ENCODE measurements around the gene VEZT.
"Not testable (repeated sequence)": the region's sequence is repeated elsewhere in the genome, so short reads cannot be mapped to it uniquely, and the experiment has no call there.

The VEZT gene

DNA sequence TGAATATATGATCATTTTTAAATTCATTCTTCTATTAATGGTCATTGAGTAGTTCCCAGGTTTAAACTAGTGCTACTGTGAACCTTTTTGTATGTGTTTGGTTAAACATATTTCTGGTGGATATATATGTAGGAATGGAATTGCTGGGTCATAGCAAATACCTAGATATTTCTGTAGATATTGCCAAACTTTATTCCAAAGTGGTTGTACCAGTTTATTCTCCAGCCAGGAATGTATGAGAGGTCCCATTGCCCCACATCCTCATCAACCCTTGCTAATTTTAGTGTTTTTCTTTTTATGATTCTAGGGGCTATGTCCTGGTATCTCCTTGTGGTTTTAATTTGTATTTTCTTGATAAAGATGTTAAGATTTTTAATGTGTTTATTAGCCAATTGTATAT is 3.1 kb downstream of the VEZT start:
- no peak for DNase-seq (ENCODE audit: low read depth in 1 of 2, low spot score in 1 of 2)

DNA sequence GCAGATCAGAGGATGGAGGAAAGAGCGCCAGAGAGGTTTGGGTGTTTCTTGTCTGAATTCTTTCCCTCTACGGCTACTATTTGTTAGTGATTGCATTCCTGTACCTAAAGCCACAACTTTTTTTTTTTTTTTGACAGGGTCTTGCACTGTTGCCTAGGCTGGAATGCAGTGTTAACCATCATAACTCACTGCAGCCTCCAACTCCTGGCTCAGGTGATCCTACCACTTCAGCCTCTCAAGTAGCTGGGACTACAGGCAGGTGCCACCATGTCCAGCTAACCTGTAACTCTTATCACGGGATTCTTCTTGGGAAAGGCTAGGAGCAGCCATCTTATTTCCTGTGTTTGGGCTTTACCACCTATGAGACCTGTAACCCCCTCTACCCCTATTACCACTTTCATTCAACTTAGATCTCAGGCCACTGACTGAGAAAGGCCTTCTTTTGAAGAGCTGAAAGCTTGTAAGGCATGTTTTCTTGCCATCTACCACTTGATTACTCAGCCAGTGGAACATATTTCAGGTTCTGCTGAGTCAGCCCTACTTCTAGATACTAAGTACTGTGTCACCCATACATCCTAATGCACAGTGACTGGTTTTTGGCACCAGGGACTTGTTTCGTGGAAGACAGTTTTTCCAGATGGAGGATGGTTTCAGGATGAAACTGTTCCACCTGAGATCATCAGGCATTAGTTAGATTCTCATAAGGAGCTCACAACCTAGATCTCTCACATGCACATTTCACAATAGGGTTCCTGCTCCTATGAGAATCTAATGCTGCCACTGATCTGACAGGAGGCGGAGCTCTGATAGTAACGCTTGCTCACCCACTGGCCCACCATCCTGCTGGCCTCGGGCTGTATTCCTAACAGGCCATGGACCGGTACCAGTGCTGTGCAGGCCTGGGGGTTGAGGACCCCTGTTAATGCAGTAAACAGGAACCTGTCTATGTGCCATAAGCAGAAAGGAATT is 6.9 kb downstream of the VEZT start:
- no peak for DNase-seq (ENCODE audit: low read depth in 1 of 2, low spot score in 1 of 2)

DNA sequence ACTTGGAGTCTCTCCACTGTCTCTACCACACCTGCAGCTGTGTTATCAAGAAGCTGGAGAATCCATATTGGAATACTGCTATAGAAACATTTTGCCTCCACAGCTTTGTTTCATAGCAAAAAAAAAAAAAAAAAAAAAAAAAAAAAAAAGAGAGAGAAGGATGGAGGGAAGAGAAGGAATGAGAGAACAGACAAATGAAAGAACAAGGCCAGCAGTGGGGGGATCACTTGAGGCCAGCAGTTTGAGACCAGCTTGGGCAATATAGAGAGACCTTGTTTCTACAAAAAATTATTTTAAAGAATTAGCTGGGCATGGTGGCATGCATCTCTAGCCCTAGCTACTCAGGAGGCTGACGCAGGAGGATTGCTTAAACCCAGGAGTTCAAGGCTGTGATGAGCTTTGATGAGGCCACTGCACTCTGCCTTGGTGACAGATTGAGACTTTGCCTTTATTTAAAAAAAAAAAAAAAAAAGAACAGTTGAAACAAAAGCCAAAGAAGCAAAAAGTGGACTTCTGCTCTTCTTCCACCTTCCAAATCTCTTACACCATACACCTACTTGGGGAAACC is 8.1 kb downstream of the VEZT start:
- no peak for DNase-seq (ENCODE audit: low read depth in 1 of 2, low spot score in 1 of 2)

DNA sequence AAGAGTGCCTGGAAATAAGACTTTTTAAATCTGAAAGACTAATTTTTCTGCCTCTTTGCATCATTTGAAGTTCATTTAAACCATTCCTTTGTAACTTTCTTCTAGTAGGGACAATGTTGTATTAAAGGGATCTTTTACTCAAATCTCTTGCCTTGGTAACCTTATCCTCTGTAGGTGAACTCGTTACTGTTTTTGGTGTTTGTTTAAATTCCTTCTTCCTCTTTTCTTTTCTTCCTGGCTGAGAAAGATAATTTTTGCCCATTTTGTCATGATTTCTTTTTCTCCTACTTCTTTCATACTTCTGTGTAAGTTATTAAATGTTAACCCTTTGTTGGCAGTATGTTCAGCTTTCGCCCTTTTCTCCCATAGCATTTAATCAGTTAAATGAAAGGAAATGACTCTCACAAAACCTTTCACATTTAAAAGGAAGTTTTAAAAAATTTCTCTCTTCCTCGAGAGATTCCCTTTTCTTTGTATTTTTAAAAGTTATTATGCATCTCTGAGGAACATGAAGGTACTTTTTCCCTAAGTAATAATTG is 10.3 kb downstream of the VEZT start:
- no peak for DNase-seq (ENCODE audit: low read depth in 1 of 2, low spot score in 1 of 2)

GRCh38 chr12:95228617-95229016 is 11.0 kb downstream of the VEZT start:
- no peak for DNase-seq (ENCODE audit: low read depth in 1 of 2, low spot score in 1 of 2)

- no peak for DNase-seq (ENCODE audit: low read depth in 1 of 2, low spot score in 1 of 2)
Measured at GRCh38 chr12:95229636-95230035, 12.0 kb downstream of the VEZT start.

DNA sequence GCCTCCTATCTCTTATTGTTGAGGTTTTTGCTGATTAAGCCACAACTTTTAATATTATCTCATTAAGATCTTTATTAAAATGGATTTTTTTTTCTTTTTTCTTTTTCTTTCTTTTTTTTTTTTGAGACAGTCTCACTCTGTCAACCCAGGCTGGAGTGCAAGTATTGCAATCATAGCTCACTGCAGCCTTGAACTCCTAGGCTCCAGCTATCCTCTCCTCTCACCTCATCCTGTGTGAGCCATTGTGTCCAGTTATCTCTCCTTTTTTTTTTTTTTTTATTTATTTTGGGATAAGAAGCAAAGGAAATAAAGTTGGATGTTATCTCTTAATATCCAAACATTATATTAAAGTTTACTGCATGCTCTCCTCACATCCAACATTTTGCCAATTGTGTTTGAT is 12.7 kb downstream of the VEZT start:
- DNase-seq (ENCODE audit: low read depth in 1 of 2, low spot score in 1 of 2): no peak

- DNase-seq (ENCODE audit: low read depth in 1 of 2, low spot score in 1 of 2): no peak
Measured at GRCh38 chr12:95231190-95231589, 13.6 kb downstream of the VEZT start.

GRCh38 chr12:95234187-95234586 is 16.6 kb downstream of the VEZT start:
- DNase-seq (ENCODE audit: low read depth in 1 of 2, low spot score in 1 of 2): not testable (repeated sequence)

DNA sequence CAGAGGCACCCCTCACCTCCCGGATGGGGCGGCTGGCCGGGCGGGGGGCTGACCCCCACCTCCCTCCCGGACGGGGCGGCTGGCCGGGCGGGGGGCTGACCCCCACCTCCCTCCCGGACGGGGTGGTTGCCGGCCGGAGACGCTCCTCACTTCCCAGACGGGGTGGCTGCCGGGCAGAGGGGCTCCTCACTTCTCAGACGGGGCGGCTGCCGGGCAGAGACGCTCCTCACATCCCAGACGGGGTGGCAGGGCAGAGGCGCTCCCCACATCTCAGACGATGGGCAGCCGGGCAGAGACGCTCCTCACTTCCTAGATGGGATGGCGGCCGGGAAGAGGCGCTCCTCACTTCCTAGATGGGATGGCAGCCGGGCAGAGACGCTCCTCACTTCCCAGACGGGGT is 18.0 kb downstream of the VEZT start:
- not testable (repeated sequence) for DNase-seq (ENCODE audit: low read depth in 1 of 2, low spot score in 1 of 2)

GRCh38 chr12:95237315-95237714 is 19.7 kb downstream of the VEZT start:
- DNase-seq (ENCODE audit: low read depth in 1 of 2, low spot score in 1 of 2): no peak

- no peak for DNase-seq (ENCODE audit: low read depth in 1 of 2, low spot score in 1 of 2)
Measured at GRCh38 chr12:95238150-95238549, 20.5 kb downstream of the VEZT start.

GRCh38 chr12:95239216-95239615 is 21.6 kb downstream of the VEZT start:
- DNase-seq (ENCODE audit: low read depth in 1 of 2, low spot score in 1 of 2): no peak

- DNase-seq (ENCODE audit: low read depth in 1 of 2, low spot score in 1 of 2): not testable (repeated sequence)
Measured at GRCh38 chr12:95239835-95240234, 22.2 kb downstream of the VEZT start.

GRCh38 chr12:95240556-95240955 is 22.9 kb downstream of the VEZT start:
- DNase-seq (ENCODE audit: low read depth in 1 of 2, low spot score in 1 of 2): no peak

DNA sequence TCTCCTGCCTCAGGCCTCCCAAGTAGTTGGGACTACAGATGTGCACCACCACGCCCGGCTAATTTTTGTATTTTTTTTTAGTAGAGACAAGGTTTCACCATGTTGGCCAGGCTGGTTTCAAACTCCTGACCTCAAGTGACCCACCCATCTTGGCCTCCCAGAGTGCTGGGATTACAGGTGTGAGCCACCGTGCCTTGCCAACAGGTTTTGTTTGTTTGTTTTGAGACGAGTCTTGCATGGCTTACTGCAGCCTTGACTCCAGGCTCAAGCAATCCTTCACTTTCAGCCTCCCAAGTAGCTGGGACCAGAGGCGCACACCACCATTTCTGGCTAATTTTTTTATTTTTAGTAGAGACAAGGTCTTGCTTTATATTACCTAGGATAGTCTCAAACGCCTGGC is 23.5 kb downstream of the VEZT start:
- not testable (repeated sequence) for DNase-seq (ENCODE audit: low read depth in 1 of 2, low spot score in 1 of 2)

DNA sequence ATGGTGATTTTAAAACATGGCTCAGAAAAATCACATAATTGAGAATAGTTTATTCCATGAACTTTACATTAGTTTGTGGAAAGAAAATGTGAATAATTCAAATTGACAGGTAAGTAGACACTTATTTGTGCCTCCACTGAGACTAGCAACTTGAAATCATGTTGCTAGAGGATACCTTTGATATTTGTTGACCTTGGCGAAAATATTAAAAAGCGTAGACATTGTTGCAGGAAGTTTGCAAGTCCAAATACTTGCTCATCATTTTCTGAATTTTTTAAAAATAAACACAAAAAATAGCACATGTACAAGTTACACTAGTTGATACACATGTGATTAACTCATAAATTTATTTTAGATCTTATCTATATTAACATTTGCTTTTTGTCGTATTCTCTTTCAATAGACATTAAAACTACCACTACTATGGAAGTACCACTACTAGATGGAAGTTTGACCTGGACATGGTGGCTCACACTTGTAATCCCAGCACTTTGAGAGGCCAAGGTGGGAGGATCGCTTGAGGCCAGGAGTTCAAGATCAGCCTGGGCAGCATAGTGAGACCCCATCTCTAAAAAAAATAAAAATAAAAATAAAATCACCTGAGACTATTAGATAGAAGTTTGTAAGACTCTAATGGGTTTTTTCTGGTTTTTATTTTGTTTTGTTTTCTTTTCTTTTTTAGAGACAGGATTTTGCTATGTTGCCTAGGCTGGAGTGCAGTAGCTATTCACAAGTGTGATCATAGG is 24.3 kb downstream of the VEZT start:
- no peak for DNase-seq (ENCODE audit: low read depth in 1 of 2, low spot score in 1 of 2)

DNA sequence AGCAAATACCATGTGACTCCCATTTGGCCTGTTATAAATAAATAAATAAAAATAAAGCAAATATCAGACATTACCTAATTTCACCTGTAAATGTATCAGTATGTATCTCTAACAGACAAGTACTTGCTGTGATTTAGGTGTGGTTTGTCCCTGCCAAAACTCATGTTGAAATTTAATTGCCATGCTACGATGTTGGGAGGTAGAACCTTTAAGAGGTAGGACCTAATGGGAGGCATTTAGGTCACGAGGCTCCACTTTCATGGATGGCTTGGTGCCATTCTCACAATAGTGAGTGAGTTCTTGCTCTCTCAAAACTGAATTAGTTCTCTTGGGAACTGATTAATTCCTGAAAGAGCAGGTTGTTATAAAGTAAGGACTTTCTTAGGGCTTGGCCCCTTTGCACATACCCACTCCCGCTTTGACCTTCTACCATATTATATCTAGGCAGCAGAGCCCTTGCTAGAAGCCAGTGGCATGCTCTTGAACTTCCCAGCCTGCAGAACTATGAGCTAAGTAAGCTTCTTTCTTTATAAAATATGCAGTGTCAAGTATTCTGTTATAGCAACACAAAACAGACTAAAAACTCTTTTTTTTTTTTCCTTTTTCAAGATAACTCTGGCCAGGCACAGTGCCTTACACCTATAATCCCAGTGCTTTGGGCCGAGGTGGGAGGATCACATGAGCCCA is 26.0 kb downstream of the VEZT start:
- DNase-seq (ENCODE audit: low read depth in 1 of 2, low spot score in 1 of 2): no peak

DNA sequence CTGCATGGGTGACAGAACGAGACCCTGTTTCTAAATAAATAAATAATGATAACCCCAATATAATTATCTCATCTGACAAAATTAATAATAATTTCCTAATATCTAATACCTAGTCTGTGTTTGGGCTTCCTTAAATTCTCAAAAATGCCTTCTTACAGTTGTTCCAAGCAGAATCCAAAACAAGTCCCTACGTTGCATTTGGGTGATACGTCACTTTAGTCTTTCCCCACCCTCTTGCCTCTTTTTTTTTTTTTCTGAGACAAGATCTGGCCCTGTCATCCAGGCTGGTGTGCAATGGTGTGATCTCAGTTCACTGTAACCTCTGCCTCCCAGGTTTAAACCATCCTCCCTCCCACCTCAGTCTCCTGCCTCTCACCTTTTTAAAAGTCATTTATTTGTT is 26.7 kb downstream of the VEZT start:
- DNase-seq (ENCODE audit: low read depth in 1 of 2, low spot score in 1 of 2): no peak

DNA sequence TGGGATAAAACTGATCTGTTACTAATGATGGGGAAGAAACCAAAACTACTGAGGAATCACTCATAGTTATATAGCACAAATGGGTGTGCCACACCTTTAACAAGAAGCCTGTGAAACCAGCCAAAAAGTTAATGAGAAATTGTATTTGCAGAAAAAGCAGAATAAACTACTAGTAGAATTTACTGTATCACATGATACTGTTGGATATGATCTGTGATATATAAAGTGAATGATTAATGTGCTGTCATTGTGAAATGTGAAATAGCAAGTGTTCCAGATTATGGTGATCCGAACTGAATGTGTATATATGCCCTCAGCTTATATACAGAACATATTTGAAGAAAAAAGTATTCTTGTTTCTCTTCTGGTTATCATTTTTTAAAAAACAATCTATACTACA is 30.5 kb downstream of the VEZT start:
- DNase-seq (ENCODE audit: low read depth in 1 of 2, low spot score in 1 of 2): no peak
